ENCODE measurements around the gene CELA1. TPM values are rescaled to one million over a fixed set of nuclear protein-coding genes. Genes with fewer than 3 reads are reported as not detected.

CELA1 gene
- not detected for total RNA-seq

DNA sequence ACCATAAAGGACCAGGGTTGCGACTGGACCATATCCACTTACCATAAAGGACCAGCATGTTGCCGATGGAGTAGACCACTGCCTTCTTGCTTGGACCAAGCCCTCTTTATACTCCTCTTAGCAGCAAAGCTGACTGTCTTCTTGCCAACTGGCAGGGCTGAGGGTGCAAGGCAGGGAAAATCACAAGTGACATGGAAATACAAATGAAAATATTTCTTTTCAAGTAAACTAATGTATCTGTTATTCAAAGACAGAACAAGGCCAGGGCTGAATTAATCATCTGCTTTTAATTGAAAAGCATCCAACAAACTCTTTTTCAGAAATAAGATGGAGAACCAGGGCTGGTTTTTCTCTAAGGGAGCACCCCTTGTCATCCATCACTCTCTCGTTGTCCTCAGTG is at the start of gene CELA1:
TSS of gene CELA1 (minus strand) at position 99 of the 400 bp plus-strand sequence. CDS start at position 58, 41 bp downstream.
- DNase-seq: no peak

DNA sequence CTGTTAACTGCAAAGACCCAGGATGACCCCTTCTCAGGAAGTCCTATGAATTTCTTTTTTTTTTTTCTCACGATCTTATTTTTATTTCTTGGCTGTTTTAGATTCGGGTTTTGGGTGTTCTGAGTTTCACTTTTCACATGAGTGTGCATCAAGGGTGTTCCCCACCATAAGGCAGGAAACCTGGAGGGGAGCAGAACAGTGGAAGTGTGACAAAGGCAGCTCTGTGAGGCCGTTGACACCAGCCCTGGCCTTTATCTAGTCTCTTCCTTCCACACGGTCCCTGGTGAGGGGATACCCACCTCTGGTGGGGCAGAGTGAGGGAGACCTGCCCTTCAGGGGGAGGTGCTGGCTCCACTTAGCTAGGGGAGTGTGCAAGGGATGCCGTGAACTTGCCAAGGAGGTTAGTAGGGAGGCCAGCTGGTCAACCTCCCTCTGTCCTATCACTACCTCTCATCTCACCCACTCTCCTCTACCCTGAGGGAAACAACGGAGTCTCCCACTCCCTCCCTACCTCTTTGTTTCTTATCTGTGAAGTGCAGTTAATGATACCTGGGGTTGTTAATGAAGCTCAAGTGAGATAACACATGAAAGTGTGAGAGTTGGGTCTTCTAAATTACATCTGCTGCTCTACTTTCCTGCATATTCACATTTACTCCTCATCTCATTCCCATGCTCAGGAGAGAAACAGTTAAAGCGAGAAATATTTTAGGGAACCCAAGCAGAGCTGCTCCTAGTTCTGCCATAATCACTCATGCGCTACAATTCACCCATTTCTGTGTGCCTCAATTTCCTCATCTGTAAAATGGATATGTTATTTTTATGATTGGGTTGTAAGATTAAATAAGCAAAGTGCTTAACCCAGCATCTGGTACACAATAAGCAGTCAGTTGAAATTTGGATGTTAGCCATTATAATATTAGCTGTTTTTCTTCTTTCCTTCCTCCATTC is 49.1 kb upstream of the CELA1 start:
- no peak for DNase-seq

DNA sequence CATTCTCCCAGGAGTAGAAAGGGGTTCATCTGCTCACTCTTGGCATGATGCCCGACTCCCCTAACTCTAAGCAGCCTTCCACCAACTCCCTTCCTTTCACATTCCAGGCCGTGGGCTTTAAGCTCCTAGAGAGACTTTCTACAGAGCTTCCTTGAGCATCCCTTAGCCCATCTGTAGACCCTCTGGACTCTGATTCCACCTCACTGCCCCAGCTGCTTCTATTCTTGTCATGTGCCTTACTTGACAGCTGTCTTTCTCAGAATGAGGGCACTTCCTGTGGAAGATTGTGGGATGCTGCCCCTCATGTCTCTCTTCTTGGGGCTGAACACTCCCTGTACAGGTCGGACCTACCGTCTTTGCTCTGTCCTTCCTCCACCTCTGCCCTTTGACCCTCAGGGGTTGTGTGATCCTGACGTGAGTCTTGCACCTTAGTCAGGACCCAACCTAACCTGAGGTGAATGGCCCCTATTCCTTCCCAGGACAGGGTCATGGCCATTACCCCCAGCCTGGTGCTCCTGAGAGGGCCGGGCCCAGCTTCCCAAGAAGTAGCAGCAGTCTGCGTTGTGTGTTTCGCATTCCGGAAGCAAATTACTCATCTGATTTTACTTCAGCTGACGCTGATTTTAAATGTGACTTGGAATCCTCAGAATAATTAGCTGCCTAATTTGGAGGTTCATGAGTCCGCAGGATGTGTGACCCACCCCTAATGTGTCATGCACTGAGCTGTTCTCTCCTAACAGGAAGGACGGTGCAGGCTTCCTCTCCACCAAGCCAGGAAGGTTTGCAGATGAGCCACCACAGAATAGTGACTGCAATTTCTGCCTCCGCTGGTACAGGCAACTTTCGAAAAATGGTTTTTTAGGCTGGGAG is 47.4 kb upstream of the CELA1 start:
- no peak for DNase-seq

DNA sequence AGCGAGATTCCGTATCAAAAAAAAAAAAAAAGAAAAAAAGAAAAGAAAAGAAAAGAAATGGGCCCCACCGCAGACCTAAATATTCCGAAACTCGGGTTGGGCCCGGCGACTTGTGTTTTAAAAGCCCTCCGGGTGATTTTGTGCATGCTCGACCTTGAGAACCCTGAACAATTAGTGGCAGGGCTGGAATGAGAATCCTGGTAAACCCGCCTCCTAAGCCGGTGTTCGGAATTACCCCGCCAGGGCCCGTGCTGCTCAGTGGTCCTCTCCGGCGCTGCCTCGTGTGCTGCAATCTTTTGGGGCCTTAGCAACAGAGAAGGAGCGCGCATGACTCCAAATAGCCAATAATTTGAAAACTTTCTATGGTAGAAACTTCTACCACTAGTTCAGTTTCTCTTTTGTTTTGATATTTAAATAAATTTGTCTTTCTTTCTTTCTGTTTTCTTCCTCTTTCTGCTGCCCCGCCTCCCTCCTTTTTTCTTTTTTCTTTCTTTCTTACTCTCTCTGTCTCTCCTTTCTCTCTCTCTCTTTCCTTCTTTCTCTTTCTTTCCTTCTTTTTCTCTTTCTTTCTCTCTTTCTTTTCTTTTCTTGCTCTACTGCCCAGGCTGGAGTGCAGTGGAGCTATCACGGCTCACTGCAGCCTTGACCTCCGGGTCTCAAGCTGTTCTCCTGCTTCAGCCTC is 46.2 kb upstream of the CELA1 start:
- DNase-seq: no peak

DNA sequence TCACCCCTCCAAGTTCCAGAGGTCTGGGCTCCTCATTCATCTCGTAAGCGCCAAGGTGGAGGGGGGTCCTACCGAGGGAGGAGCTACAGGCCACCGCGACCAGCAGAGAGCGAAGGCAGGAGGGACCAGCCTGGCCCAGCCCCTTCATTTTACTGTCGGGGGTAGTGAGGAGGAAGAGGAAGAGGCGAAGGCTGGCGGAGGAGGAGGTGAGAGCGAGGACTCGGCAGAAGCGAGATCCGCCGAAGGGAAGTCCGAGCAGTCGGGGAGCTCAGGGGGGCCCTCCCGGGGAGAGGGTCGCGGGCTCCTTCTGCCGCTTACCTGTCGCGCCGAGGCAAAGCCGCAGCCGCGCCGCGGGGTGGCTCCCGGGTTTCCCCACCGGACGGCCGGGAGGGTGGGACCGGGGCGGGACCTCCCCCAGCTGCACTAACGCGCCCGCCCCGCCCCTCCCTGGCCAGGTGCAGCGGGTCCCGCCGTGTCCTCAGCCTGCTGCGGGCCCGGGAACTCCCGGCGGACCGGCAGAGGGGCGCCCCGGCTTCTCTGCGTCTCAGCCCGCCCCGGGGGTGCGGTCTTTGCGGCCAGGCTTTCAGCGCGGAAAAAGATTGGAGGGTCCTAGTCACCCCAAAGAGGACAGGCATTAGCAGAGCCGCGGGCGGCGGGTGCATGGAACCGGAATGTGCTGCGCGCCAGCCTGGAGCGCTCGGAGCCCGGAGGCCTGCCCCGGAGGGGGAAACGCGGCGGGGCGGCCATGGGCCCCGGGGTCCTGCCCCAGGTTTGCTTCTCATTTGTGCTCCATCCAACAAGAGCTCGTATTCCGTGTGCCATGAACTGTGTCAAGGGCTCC is 45.0 kb upstream of the CELA1 start, which contains the start of gene GALNT6:
TSS of gene GALNT6 (minus strand) at position 124 of the 841 bp plus-strand sequence. CDS start 11,625 bp downstream, outside the sequence.
- DNase-seq: no peak

DNA sequence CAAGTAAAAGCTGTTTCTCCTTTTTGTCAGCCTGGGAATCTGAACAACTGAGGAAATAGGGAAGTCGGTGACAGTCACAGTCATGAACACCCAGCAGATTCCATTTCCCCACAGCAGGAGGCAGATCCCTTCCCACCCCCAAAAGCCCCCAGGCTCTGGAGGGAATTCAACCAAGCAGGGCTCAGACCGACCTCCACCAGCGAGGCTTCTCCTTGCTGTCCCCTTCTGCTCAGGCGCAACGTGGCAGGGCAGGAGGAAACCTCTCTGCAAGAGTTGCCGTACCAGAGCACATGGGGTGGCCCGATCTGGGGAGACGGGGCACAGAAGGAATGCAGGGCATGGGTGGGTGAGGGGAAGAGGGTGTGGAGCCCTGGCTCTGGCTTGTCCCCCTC is 44.4 kb upstream of the CELA1 start:
- no peak for DNase-seq

DNA sequence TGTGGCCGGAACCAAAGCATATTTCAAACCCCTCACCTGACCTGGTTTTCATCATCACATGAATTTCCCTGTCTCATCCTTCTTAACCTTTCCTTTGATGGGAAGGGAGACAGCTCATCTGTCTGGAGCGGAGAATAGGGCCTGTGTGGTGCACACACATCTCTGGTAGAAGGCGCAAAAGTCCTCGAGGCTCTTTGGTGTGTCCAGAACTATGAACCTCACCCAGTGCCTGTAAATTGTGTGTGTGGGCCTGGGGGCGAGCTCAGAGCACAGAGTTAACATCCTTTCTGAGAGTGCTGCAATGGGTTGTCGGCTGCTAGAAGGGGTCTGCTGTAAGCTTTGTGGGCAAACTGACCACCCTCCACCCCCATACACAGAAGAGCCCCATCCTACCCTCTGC is 44.0 kb upstream of the CELA1 start:
- DNase-seq: no peak

DNA sequence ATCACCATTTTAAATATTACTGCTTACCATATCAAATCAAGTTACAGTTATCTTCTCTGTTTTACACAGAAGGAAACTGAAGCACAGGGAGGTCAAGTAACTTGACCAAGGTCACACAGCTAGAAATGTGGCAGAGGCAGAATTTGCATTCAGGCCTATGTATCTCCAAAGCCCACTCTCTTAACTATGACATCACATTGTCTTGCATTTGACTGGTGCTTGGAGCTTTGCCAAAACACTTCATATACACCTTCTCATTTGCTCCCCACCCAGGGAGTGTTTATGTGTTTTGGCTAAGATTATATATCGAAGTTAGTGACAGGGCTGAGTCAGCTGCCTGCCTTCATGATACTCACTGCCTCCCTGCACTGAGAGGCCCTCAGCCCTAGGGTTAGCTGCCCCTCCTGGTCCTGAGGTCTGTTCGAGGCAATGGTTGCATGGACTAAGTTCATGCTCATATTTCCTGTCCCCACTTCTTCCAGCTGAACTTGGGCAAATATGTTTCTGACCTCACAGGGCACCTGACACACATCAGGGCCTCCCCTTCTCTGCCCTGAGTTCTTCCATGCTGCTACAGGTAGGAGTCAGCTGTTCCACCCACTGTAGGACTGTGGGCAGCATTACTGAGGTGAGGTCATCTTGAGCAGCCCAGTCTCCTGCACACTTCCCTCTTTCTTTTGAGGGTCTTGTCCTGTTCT is 43.0 kb upstream of the CELA1 start:
- DNase-seq: no peak

DNA sequence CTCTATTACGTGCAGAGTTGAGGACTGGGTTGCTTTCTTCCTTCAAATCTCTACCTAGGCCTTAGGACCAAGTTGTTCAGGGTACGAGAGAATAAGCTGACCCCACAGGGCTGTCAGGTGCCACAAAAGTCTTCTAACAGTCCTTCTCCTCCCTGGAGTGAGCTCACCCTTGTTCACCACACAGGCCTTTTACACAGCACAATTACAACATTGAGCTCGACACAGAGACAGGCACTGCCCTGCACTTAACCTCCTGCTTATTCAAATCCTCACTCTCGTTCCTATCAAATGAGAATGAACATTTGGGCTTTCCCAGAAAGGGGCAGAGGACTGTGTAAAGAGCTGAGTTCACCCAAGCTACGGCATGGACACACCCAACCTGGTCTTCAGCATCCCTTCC is 42.4 kb upstream of the CELA1 start:
- no peak for DNase-seq

DNA sequence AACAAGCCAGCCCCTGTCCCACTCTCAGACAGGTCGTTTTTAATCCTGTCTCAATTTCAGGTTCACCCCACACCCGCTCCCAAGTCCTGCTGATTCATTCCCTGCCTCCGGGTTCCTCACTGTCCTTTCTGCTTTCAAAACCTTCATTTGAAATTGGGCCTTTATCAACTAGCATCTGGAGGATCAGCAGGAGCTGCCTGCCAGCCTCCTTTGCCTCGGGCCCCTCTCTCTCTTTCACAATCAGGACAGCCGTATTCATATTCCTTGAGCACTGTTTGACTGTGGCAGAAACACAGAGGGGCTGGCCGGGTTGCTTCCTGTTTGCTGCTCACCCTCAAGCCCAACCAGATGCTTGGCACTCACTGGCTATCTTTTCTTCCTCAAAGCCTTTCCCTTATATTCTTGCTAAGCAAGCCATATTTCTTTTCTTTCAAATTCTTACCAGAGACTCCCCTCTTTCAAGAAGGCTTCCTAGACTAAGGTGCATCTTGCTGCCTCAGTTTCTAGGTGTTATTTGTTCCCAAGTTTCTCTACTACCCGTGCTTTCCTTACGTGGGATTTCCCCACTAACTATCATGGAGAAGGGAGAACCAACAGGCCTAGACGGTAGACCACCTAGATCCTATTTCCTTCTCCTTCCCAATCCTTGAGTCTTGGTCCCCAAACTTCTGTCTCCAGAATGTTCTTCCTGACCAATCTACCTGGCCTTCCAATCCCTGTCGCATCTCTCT is 41.8 kb upstream of the CELA1 start:
- no peak for DNase-seq

DNA sequence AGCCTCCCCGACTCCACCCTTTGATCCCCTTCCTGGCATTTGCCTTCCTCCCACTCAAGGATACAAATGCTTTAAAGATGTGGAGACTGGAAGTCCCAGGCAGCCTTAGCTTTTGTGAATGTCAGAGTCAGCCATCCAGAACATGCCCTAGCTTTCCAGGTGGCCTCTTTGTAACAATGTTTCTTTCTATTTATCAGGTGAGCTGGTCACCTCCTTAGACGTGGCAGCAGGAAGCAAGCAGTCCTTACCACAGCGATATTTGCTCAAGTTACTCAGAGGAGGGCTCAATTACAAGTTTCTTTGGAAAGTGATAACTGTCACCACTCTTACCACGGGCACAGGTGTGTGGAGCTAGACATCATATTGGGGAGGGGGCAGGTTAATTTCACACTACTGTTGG is 39.9 kb upstream of the CELA1 start:
- DNase-seq: no peak

DNA sequence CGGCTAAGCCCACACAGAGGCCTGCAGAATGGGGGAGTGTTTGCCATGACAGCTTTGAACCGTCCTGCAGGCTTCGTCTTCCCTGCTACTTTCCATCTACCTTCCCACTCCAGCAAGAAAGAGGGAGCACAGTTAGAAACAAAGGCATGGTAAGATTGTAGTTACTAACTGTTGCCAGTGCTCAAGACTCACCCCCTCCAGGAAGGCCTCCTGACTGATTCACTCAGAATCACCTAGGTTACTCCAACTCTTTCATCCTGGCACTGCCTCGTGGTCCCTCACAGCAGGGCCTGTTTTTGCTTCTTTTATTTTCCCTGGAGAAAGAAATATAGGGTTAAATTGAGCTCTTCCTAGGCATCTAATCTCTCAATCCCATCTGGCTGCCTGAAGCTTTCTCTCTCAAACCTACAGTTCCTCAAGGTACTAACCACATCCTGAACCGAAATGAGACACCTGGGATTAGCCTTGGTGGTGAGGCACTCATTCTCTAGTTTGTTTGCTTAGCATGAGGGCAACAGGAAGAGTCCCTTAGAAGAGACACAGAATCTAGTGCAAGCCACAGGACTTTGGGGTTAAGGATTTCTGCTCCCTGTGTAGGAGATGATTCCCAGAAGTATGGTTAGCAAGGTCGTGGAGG is 36.9 kb upstream of the CELA1 start:
- no peak for DNase-seq

DNA sequence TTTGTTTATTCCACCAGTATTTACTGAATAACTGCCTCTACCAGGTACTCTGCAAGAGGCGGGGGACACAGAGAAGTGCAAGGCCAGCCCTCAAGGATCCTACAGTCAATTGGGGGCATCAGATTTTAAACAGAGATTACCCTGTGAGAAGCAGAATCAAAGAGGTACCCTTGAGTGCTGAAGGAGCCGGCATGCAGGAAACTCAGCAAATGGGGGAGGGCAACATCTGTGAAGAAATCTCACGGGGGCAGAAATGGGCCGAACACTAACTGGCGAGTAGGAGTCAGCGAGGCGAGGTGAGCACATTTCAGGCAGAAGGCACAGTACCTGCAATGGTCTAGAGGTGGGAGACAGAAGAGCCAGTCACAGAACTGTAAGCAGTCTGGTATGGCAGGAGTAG is 35.7 kb upstream of the CELA1 start:
- no peak for DNase-seq

DNA sequence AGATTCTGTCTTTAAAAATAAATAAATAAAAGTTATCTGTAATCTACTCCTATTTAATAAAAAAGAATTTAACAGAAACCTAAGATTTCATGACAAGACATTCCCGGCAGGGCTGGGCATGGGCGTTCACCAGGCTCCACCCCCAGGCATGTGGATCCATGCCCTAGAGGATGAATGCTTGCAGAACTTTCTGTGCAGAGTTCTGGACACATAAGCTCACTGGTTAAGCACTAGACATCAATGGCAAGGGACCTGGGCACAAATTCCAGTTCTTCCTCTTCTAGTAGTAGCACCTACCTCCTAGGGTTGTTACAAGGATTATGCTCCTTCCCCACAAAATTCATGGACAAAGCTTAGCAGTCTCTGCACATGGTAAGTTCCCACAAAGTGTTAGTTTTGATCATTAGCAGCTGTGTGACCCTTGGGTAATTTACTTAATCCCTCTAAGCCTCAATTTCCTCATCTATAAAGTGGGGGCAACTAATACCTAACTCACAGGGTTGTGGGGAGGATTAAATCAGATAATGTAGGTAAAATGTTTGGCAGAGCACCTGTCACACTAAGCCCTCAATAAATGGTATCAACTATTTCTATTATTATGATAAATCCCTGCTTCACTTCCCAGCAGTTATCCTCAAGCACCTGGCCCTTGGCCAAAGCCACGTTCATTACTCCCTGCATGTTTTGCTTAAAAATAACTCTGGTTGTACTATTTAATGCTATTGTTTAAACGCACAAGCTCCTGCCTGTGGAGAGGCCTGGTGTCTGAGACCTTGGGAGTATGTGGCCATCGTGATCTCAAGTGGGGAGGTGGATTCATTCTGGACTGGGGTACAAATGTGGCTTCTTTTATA is 35.0 kb upstream of the CELA1 start:
- no peak for DNase-seq

DNA sequence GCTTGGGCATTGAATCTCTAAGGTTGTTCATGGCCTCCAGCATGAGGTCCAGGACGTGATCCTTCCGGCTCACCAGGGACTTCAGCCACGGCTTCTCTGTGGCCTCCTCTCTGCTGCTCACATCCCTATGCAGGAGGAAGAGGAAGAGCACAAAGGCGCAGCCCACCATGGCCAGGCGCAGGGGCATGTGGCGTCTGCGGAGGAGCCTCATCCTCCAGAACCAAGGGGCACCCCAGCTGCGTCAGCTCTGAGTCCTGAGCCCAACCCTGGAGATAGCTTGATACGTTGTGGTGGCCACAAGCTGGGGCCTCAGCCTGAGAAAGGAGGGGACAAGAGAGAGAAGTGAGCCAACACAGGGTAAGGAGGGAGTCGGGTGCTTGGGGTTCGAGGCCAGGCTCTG is 33.1 kb upstream of the CELA1 start:
- DNase-seq: no peak

DNA sequence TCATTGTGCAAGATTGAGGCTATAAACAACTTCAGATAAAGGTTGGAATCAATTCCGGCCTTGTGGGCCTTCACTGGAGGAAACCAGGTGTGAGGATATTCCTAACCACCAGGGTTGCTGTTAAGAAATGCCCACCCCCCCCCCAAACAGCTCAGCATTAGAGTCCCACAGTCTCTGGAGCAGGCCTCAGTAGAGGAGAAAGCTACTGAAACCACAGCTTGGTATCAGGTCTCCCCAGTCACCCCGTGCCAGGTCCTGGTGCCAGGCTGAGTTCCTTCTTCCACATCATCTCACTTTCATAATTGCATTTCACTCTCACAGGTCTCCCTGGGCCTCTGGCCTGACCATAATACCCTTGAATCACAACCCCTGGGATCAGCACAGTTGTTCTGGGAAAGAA is 32.3 kb upstream of the CELA1 start:
- no peak for DNase-seq

DNA sequence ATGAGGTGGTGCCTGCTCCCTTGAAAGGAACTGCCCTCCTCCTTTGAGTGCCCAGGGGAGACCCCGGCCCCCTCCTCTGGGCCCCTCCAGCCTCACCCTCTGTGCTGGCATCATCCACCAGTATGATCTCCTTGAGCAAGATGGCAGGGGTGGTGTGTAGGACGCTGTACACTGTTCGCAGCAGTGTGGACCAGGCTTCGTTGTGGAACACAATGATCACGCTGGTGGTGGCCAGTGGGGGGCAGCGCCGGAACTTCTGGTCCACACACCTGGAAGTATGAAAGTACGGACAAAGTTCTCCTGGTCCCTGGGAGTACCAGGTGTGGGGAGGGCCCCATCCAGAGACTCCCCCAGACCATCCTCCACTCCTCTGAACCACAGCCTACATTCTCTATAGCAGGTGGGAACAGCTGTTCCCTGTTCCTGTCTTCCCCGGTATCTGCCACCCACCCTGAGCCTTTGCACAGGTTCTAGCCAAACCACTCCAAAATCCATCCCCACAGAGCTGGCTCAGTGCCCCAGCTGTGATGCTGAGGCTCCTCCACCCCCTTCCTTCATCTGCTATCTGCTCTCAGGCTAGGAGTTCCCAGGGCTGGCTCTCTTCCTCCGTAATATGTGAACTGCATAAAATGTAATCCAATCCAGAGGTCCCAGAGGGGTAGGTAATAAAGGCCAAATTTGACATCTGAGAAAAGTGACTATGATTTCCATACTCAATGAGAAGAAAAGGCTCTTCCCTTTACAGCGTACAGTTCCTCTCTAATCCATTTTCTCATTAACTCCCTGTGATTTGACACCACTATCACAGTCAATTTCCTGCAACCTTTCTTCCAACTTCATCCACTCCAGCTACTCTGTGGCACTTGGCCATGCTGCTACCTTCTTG is 30.9 kb upstream of the CELA1 start:
- DNase-seq: peak; percentile 17

DNA sequence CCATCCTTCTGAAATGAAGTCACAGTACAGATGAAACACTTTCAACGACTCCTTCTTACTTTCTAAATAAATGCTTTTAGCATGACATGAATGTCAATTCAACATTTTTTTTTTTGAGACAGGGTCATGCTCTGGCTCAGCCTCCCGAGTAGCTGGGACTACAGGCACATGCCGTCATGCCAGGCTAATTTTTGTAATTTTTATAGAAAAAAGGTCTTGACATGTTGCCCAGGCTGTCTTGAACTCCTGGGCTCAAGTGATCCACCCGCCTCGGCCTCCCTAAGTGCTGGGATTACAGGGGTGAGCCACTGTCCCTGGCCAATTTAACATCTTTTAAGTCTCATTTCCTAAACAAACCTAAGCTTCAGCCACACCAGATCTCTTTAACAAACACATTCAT is 28.4 kb upstream of the CELA1 start:
- no peak for DNase-seq
